Natural killer cell (primary cell): Measurements from ENCODE around the gene SLC6A8. TPM values are rescaled to one million over a fixed set of nuclear protein-coding genes. Genes with fewer than 3 reads are reported as not detected.

Experiments
- ATAC-seq, 3 donors: fragments of 150-1000 bp in 2 of 3; fragments of 200-7000 bp in 1 of 3; cut with Tn5 transposase; 1 replicate in 1 of 3; 2 replicates in 2 of 3; pipeline ENCODE4 v1.10.0; 2021; ENCODE audit warnings: mild to moderate bottlenecking in 2 of 3, moderate library complexity in 2 of 3
- DNase-seq, 2 donors: peaks; one replicate each; pipeline versions ENCODE4 v3.0.0 to v3.0.0-alpha.2; 2013 to 2021; ENCODE audit warnings: mixed read lengths in 1 of 2
- H3K27ac ChIP-seq: one replicate; pipeline ENCODE4 v1.5.1; 2013; ENCODE audit warnings: mild to moderate bottlenecking, low read length
- H3K27me3 ChIP-seq: one replicate; pipeline ENCODE4 v1.6.1; 2013; ENCODE audit warnings: low read length; ENCODE audit not compliant: control insufficient read depth, insufficient read depth
- H3K36me3 ChIP-seq: one replicate; pipeline ENCODE4 v1.6.1; 2013; ENCODE audit warnings: low read length; ENCODE audit not compliant: control insufficient read depth, insufficient read depth
- H3K4me1 ChIP-seq: one replicate; pipeline ENCODE4 v1.6.1; 2013; ENCODE audit warnings: low read length; ENCODE audit not compliant: control insufficient read depth, insufficient read depth
- H3K4me3 ChIP-seq: one replicate; pipeline ENCODE4 v1.5.1; 2013; ENCODE audit warnings: low read length
- H3K9me3 ChIP-seq: one replicate; pipeline ENCODE4 v1.6.1; 2013; ENCODE audit warnings: low read length; ENCODE audit not compliant: control insufficient read depth, insufficient read depth
- H3K27ac Mint-ChIP-seq, 2 donors: one replicate each; pipeline ENCODE4 v1.8.0; 2022; ENCODE audit warnings: mild to moderate bottlenecking in 2 of 2, mixed read lengths in 2 of 2, moderate library complexity in 1 of 2
- H3K27me3 Mint-ChIP-seq, 2 donors: one replicate each; pipeline ENCODE4 v1.8.0; 2022; ENCODE audit warnings: low read depth in 2 of 2, mixed read lengths in 2 of 2
- H3K36me3 Mint-ChIP-seq: one replicate; pipeline ENCODE4 v1.8.0; 2022; ENCODE audit warnings: mixed read lengths
- H3K4me1 Mint-ChIP-seq, 2 donors: one replicate each; pipeline ENCODE4 v1.8.0; 2022; ENCODE audit warnings: mixed read lengths in 2 of 2
- H3K4me3 Mint-ChIP-seq: one replicate; pipeline ENCODE4 v1.8.0; 2022; ENCODE audit warnings: mild to moderate bottlenecking, moderate library complexity, mixed read lengths
- H3K9me3 Mint-ChIP-seq, 2 donors: one replicate each; pipeline ENCODE4 v1.8.0; 2022; ENCODE audit warnings: mixed read lengths in 2 of 2
- CTCF ChIP-seq: fragments of 200-600 bp; IDR thresholded peaks from one replicate; pipeline ENCODE4 v1.8.0; 2022; ENCODE audit warnings: antibody characterized with exemption
- WGBS: methylation state at CpG from one replicate; pipeline ENCODE4 v1.1.7; 2013; ENCODE audit warnings: missing lambda C conversion rate; ENCODE audit not compliant: insufficient coverage; 5-methylcytosine and 5-hydroxymethylcytosine counted together
- intact Hi-C: fragments of 100-400 bp; cut with micrococcal nuclease; formaldehyde crosslinking; loops from one replicate; pipeline ENCODE4 v1.14.2; 2022
- total RNA-seq, 4 donors: library from RNA; stranded (reverse); fragments of 120-200 nt in 1 of 4; gene quantifications; one replicate each; pipeline versions ENCODE4 v1.2.3 to v1.2.4, GENCODE V29; 2013 to 2022

SLC6A8 gene
- total RNA-seq, 3 donors from 2014 or later (not counting 1 experiment from before 2014, with no cell fraction given) = 0.77 to 2.5 (median 1.4) TPM

- intact Hi-C loops = no loop called here
- Mint-ChIP-seq H3K36me3 (no peaks in the 10 kb centered on the region), H3K9me3 (no peaks in the 10 kb centered on the region), H3K4me3 (no peak overlapping the region), H3K27me3 (peaks cover 0 to 9% of the 10 kb centered on the region in 2 donors), H3K27ac (no peak overlapping the region), H3K4me1 (no peaks in the 10 kb centered on the region)
- DNase-seq (no peak), ATAC-seq (no peak)
- peaks cover 4% of the 10 kb centered on the region for H3K27me3 ChIP-seq
- no peak overlapping the region for H3K27ac ChIP-seq
- H3K9me3 ChIP-seq = no peaks in the 10 kb centered on the region
- no peak overlapping the region for H3K4me3 ChIP-seq
- WGBS = 85% methylated on average over 26 of the region's 28 CpGs
- no peaks in the 10 kb centered on the region for H3K36me3 ChIP-seq
- peaks cover 7% of the 10 kb centered on the region for H3K4me1 ChIP-seq
- TF ChIP-seq CTCF = no peak
Observed at GRCh38 chrX:153639177-153640044, 48.3 kb upstream of the SLC6A8 start.

GRCh38 chrX:153640045-153640686, 47.6 kb upstream of the SLC6A8 start:
- Histone ChIP-seq H3K27ac (no peak overlapping the region), H3K9me3 (no peaks in the 10 kb centered on the region), H3K4me1 (peaks cover 7% of the 10 kb centered on the region), H3K27me3 (peaks cover 8% of the 10 kb centered on the region), H3K4me3 (no peak overlapping the region), H3K36me3 (no peaks in the 10 kb centered on the region)
- H3K27ac Mint-ChIP-seq = no peak overlapping the region
- H3K4me3 Mint-ChIP-seq = no peak overlapping the region
- 92% methylated on average over 20 of the region's 23 CpGs for WGBS
- no peaks in the 10 kb centered on the region for H3K36me3 Mint-ChIP-seq
- H3K4me1 Mint-ChIP-seq = no peaks in the 10 kb centered on the region
- ATAC-seq (no peak), DNase-seq (no peak)
- no peaks in the 10 kb centered on the region for H3K9me3 Mint-ChIP-seq
- TF ChIP-seq CTCF = no peak
- intact Hi-C loops = no loop called here
- H3K27me3 Mint-ChIP-seq = peaks cover 0 to 14% of the 10 kb centered on the region in 2 donors

DNA sequence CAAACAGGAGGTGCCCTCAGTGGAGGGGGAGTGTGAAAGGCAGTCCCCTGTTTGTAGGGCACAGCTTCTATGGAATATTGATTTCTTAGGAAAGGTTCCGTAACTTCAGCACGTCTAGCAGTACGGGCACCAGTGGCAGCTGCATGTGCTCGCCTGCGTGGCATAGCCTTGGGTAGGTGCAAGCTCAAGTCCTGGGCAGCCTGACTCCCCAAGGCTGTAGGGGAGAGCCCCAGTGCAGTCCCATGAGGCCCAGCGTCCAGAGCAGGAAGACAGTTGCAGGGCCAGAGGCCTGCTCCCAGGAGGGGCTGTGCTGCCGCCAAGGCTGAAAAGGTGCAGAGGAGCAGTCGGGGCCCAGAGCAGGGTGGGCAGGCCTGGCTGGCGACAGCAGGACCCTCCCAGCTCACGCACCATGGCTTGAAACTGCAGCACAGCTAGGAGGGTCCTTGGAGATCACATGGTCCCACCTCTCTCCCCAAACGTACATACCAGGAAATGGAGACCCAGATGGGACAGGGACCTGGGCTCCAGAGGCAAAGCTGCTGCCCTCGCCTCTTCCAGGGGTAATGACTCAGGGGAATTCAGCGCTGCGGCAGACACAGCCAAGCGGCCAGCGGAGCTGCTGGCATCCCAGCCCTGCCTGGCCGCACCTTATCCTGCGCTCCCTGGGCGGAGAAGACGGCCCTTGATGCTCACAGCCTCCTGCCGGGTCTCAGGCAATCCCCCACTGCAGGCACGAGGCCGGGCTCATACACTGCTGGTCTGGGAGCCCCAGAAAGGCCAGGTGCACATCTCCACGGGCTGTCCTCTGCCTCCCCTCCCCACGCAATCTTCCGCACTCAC, 46.8 kb upstream of the SLC6A8 start:
- intact Hi-C loops = no loop called here
- TF ChIP-seq CTCF = no peak
- Mint-ChIP-seq H3K36me3 (no peaks in the 10 kb centered on the region), H3K4me3 (no peak overlapping the region), H3K27ac (no peak overlapping the region), H3K4me1 (no peaks in the 10 kb centered on the region), H3K27me3 (peaks cover 0 to 15% of the 10 kb centered on the region in 2 donors), H3K9me3 (no peaks in the 10 kb centered on the region)
- 39% methylated on average over 26 of the region's 26 CpGs for WGBS
- Histone ChIP-seq H3K27me3 (peaks cover 10% of the 10 kb centered on the region), H3K4me3 (no peak overlapping the region), H3K27ac (no peak overlapping the region), H3K4me1 (peaks cover 7% of the 10 kb centered on the region), H3K9me3 (no peaks in the 10 kb centered on the region), H3K36me3 (no peaks in the 10 kb centered on the region)
- no peak for ATAC-seq
- no peak for DNase-seq
